HG03039 (cell line): ENCODE results near the gene PNLIPRP3.
"Not testable (repeated sequence)": the region's sequence is repeated elsewhere in the genome, so short reads cannot be mapped to it uniquely, and the experiment has no call there.

Experiments used
- ATAC-seq: cut with Tn5 transposase; IDR thresholded peaks from one replicate; pipeline ENCODE4 v1.9.1; 2021; ENCODE audit warnings: mild to moderate bottlenecking, moderate library complexity; ENCODE audit not compliant: unreplicated experiment

Gene PNLIPRP3

GRCh38 chr10:116427671-116428070, at the start of gene PNLIPRP3:
PNLIPRP3 (plus strand) TSS chr10:116427847; CDS start chr10:116428013, 166 bp downstream.
- no peak for ATAC-seq

DNA sequence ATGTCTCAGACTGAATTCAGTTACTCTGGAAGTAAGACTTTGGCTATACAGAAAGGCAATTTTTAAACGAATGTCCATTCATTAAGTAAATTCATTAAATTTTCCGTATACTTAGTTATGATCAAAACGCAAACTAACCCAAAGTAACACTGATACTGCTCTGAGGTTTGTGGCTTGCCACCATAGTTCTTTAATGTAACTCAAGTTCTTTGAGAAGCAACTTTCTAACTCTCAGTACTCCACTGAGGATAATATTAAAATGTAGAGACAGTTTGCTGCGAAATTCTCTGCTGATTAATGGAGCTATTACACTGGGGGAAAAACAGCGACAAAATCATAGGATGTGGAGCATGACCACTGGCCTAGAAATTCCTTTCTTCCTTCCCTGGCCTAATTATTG, 45.4 kb upstream of the PNLIPRP3 start:
- ATAC-seq = no peak

- no peak for ATAC-seq
Observed at GRCh38 chr10:116385311-116385710, 42.3 kb upstream of the PNLIPRP3 start.

GRCh38 chr10:116385994-116386809, 41.4 kb upstream of the PNLIPRP3 start:
- ATAC-seq = no peak

DNA sequence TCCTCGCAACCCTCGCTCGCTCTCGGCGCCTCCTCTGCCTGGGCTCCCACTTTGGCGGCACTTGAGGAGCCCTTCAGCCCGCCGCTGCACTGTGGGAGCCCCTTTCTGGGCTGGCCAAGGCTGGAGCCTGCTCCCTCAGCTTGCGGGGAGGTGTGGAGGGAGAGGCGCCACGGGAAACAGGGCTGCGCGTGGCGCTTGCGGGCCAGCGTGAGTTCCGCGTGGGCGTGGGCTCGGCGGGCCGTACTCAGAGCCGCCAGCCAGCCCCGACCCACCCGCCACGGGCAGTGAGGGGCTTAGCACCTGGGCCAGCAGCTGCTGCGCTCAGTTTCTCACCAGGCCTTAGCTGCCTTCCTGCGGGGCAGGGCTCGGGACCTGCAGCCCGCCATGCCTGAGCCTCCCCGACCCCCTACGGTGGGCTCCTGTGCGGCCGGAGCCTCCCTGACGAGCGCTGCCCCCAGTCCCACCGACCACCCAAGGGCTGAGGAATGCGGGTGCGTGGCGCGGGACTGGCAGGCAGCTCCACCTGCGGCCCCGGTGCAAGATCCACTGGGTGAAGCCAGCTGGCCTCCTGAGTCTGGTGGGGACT, 34.3 kb upstream of the PNLIPRP3 start:
- not testable (repeated sequence) for ATAC-seq

- ATAC-seq = no peak
Observed at GRCh38 chr10:116395223-116395985, 32.2 kb upstream of the PNLIPRP3 start.

DNA sequence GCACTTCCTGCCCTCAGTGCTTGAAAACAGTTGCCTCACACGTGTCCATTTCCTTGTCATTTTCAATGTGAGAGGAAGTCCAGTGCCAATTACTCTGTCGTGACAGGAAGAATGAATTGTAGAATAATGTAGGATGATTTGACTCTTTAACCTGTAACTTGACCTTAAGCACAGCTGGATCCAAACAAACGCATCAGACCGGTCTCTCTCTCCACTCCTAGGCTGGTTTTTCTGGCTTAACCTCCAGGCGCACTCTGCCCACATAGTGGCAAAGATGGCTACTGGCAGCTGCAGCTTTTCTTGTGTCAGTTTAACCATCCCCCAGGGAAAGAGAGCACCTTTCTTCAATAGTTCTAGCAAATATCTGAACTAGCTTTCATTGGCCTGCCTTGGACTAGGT, 29.4 kb upstream of the PNLIPRP3 start:
- no peak for ATAC-seq

- ATAC-seq = no peak
Observed at GRCh38 chr10:116402858-116403257, 24.8 kb upstream of the PNLIPRP3 start.

GRCh38 chr10:116403740-116404250, 23.9 kb upstream of the PNLIPRP3 start:
- no peak for ATAC-seq

GRCh38 chr10:116408719-116409118, 18.9 kb upstream of the PNLIPRP3 start:
- ATAC-seq = no peak

DNA sequence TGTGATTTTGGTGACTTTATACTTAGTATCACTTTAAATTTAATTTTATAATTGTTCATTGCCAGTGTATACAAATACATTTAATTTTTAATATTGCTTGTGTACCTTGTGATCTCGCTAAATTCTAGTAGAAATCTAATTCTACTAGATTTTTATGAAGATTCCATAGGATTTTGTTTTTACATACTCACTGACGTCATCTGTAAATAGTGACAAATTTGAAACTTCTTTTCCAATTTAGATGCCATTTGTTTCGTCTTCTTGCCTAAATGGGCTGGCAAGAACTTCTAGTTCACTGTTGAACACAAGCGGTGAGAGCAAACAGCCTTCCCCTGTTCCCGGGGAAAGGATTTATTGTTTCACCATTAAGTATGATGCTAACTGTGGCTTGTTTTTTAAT, 17.3 kb upstream of the PNLIPRP3 start:
- ATAC-seq = no peak

- ATAC-seq = no peak
Observed at GRCh38 chr10:116417821-116418220, 9.8 kb upstream of the PNLIPRP3 start.

- ATAC-seq = no peak
Observed at GRCh38 chr10:116418389-116418788, 9.3 kb upstream of the PNLIPRP3 start.

DNA sequence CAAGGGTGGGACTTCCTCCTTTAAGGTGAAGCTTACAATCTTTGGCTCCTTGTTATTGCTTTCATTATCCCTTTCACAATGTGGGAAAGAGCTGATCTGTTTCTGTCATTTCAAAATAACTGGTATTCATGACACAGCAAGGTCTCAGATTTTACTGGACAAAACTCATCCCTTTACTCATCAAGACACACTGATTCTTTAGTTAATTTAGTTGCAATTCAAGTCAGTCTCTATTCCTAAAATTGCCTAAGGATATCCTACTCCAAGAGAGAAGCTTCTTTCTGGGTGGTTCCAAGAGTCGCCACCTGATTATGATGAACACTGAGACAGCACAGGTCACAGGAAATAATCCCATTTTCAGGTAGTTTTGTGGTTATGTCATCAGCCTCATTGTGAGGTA, 5.8 kb upstream of the PNLIPRP3 start:
- ATAC-seq = no peak

DNA sequence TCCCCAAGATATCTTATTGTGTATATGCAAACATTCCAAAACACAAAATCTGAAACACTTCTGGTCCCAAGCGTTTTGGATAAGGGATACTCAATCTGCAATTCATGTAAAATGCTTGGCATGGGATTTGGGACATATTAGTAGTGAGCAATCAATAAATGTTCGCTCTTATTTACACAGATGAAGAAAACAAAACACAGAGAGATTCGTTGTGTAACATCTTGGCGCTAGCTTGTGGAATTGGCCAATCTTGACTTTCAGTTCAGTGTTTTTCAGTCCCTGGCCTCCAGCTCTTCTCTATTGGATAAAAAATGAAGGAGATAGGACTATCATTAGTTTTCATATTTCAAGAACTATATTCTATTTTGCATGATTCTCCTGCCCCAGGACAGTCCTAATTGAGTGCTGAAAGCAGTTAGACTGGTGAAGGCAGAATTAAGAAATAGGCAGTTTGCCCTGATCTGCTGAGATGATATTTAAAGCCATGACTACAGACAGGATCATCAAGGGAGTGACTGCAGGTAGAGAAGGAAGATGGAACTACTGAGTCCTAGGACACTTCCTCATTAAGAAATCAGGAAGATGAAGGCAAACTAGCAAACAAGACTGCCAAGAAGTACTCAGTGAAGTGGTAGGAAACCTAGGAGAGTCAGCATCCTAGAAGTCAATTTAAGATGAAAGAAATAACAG, 1.8 kb downstream of the PNLIPRP3 start:
- no peak for ATAC-seq

DNA sequence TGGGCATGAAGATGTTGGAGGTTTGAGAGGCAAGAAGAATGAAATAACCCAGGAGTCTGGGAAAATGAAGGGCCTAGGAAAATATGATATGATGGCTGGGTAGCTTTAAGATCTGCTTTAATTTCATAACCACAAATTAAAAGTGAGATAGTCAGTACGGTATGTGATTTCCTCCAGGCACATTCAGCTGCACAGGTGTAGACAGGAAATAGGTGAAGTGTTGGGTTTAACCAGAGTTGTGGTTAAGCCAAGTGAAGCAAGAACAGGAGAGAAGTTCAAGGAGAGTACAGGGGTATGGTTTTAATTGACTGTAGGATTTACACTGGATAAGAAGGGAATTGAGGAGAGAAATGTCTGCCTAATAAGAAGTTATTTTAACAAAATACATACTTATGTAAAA, 2.6 kb downstream of the PNLIPRP3 start:
- no peak for ATAC-seq

- ATAC-seq = no peak
Observed at GRCh38 chr10:116431598-116431997, 4.0 kb downstream of the PNLIPRP3 start.

GRCh38 chr10:116437076-116437692, 9.5 kb downstream of the PNLIPRP3 start:
- no peak for ATAC-seq

DNA sequence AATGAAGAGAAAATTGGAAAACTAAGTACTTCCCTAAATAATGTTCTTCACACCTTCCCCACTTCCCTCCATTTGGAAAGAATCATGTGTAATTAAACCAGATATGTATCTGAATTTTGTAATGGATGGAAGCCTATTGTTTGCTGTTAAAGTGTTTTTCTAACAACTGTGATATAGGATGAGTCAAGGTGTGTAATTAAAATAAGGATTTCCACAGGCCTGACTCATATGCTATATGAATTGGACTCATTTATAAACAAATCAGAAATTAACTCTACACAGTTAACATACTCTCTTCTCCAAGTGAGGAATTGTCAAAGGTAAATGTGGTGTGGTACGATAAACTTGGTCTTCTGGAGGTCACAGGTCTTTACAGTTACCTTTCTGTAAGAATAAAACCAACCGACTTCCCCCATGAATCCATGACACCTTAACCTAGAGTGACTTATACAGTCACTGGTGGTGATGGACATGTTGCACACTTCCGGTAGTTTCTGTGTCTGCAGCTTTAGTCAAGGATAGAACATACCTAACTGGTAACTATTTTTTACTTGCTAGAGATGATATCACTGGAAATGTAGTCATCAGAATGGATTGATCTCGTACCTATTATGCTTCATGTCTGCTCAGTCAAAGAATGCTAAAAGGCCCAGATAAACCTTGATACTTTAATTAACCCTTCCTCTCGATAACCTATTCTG, 12.8 kb downstream of the PNLIPRP3 start:
- no peak for ATAC-seq
